Measurements from ENCODE around the gene NDFIP2.

NDFIP2 gene

GRCh38 chr13:79500829-79501228 lies 19.9 kb downstream of the NDFIP2 start:
- no peak for DNase-seq

- DNase-seq: no peak
These were observed 20.7 kb downstream of the NDFIP2 start for GRCh38 chr13:79501538-79502232.

- DNase-seq: no peak
These were observed 22.0 kb downstream of the NDFIP2 start for GRCh38 chr13:79502859-79503468.

GRCh38 chr13:79503473-79504017 lies 22.6 kb downstream of the NDFIP2 start:
- no peak for DNase-seq

- DNase-seq: no peak
These were observed 27.4 kb downstream of the NDFIP2 start for GRCh38 chr13:79508224-79508961.

- DNase-seq: no peak
These were observed 30.7 kb downstream of the NDFIP2 start for GRCh38 chr13:79511611-79512010.

GRCh38 chr13:79512950-79513349 lies 32.0 kb downstream of the NDFIP2 start:
- no peak for DNase-seq

- no peak for DNase-seq
These were observed 35.6 kb downstream of the NDFIP2 start for GRCh38 chr13:79516595-79516994.

- no peak for DNase-seq
These were observed 38.3 kb downstream of the NDFIP2 start for GRCh38 chr13:79519255-79519654.

- DNase-seq: no peak
These were observed 41.6 kb downstream of the NDFIP2 start for GRCh38 chr13:79522583-79522982.

GRCh38 chr13:79525064-79525857 lies 44.3 kb downstream of the NDFIP2 start:
- DNase-seq: no peak

GRCh38 chr13:79527698-79528097 lies 46.7 kb downstream of the NDFIP2 start:
- no peak for DNase-seq

GRCh38 chr13:79528356-79528755 lies 47.4 kb downstream of the NDFIP2 start:
- no peak for DNase-seq

- no peak for DNase-seq
These were observed 47.8 kb downstream of the NDFIP2 start for GRCh38 chr13:79528759-79529191.

GRCh38 chr13:79529817-79530216 lies 48.9 kb downstream of the NDFIP2 start:
- no peak for DNase-seq

- no peak for DNase-seq
These were observed 49.3 kb downstream of the NDFIP2 start for GRCh38 chr13:79530270-79530669.

- DNase-seq: no peak
These were observed 50.7 kb downstream of the NDFIP2 start for GRCh38 chr13:79531542-79532254.

- no peak for DNase-seq
These were observed 51.6 kb downstream of the NDFIP2 start for GRCh38 chr13:79532576-79532975.

- DNase-seq: no peak
These were observed 52.9 kb downstream of the NDFIP2 start for GRCh38 chr13:79533781-79534400.

GRCh38 chr13:79534596-79534995 lies 53.6 kb downstream of the NDFIP2 start:
- no peak for DNase-seq

GRCh38 chr13:79538757-79539156 lies 57.8 kb downstream of the NDFIP2 start:
- DNase-seq: no peak

GRCh38 chr13:79540504-79540903 lies 59.5 kb downstream of the NDFIP2 start:
- no peak for DNase-seq

Measured in 8988T (cell line).